ENCODE measurements around the gene HGF. TPM values are rescaled to one million over a fixed set of nuclear protein-coding genes. Genes with fewer than 3 reads are reported as not detected.

Gene HGF
- total RNA-seq, 1 donor from 2014 or later, result 6.6 TPM

DNA sequence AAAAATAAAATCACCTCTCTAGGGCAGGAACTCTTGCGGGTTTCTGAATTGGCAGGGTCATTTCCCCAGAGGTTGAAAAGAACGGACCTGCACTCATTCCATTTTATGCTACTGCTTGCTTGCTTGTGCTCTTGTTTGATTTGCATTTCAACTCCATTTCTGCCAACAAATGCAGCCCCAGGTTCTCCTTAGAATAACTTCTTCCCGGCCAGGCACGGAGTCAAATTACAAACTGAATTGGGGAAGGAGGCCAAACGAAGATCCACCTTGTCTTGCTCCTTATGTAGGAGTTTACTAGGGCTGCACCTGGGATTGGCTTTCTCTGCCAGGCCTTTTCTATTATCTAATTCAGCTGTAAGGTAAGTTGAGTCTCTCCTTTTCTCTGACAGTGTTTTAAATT, 79.6 kb downstream of the HGF start:
- intact Hi-C loops (cut with DNase I), result no loop called here

DNA sequence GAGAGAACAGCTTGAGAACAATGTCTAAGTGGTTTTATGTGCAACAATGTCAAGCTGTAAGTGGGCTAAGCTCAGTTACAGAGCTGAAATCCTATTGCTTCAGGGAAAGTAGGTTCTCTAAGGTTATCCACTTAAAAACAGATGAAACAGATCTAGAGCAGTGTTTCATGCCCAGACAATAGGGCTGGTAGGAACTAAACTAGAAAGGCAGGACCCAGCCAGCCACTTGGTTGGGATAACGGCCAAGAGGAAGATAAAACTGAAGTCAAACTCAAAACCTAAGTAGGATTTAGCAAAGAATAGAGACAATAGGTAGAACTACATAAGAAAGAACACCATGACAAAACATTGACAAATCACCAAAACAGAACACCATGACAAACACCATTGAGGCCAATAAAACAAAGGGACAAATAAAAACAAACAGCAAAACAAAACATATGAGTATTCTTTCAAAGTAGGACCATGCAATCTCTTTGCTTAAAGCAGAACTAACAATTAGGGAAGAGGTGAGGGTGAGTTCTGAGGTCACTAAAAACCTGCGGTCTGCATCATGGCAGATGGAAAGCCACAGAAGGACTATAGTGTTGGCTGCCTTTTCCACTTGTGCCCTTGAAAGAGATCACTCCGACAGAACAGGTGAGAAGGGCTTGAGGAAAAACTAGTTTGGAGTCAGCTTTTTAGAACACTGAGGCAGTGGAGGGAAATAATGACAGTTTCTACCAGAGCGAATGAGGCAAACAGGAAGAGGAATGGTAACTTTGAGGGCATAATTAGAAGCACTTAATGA, 81.0 kb downstream of the HGF start:
- intact Hi-C loops (cut with DNase I), result no loop called here
- DNase-seq (ENCODE audit: low spot score), result no peak

More for the DNA sequence above, 79.6 kb downstream of the HGF start:
- no peak for DNase-seq (ENCODE audit: low spot score)

DNA sequence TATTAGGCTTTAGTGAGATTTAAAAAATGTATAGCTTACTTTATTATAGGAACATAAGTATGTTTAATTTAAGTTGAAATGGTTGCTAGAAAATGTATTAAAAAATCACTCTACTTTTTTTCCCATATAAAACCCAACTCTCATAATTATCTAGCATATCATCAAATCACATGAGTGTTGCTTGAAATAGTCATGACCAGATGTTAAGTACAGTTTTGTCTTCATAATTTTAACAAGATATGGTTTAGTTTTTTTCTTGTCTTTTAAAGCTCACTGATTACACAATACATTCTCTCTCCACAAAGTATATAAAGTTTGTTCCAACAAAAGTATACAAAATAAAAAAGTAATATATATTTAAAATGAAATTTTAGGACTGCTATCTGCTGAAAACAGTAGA, 82.8 kb downstream of the HGF start:
- no peak for DNase-seq (ENCODE audit: low spot score)
- intact Hi-C loops (cut with DNase I), result no loop called here

DNA sequence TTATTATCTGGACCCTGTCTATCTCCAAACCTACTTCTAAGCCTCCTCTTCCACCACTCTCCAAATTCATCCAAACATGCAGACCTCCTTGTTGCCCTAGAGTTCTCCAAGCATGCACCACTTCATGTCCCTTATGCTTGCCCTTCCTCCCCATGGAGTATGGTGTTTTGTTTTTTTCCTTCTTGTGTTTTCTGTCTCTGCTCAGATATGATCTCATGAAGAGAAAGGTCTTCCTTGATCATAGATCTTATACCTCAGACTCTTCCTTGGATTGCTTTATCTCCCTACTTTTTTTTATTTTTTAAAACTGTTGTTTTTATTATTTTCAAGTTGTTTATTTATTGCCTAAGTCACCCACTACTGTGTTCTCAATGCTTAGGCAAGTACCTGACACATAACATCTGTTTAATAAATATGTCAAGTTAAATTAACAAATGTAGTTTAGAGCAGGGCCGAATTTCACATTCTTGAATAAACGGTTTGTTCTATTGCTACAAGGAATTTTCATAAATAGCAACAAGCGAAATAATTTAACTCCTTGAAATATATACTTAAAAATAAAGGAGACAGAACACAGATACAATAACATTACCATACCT, 84.5 kb downstream of the HGF start:
- DNase-seq (ENCODE audit: low spot score), result no peak
- intact Hi-C loops (cut with DNase I), result no loop called here

DNA sequence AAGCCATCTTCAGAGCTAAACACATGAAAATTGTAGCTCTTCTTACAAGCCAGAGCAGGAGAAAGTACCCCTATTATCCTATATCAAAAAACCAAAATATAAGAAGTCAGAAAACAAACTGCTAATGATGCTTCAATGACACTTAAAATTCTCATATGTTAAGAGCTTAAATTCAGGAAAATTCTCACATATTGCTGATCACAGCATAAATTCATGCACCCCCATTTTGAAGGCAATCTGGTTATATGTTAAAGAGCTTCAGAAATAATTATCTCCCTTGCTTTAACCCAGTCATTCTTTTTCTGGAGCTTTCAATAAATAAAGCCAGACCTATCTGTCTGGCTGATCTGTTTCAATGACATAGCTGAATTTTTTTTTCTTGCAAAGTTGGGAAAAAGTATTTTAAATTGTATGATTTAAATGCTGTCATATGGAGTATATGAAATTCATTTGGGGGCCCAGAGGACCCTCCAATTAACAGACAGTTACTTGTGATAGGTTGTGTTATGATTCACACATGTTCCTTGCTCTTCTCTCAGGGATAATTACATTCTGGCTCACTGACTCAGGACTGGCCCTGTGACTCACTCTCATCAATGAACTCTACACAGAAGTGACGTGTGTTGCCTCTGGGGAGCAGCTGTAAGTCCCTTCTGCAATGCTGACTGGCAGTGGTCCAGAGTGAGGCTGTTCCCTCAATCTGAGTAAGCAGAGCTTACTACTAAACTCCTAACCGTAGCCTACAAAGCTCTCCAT, 85.2 kb downstream of the HGF start:
- peak; percentile 87 for DNase-seq (ENCODE audit: low spot score)
- intact Hi-C loops (cut with DNase I), result no loop called here

DNA sequence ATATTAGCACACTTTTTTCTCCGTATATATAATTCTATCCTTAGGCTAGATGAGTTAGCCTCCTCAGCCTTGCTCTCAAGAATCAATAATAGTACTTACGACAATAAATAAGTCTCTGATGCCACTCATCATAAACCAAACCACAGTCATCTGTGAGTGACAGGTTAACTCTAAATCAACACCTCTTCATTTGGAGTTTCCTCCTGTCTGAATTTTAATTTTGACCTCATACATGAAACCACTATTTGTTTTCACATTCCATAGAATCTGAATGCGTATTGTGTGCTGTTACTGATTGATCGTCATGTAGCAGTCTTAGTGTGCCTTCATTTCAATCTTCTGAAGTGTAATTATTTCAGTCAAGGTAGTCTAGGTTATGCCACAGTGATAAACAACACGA, 85.8 kb downstream of the HGF start:
- intact Hi-C loops (cut with DNase I), result no loop called here
- DNase-seq (ENCODE audit: low spot score), result no peak

DNA sequence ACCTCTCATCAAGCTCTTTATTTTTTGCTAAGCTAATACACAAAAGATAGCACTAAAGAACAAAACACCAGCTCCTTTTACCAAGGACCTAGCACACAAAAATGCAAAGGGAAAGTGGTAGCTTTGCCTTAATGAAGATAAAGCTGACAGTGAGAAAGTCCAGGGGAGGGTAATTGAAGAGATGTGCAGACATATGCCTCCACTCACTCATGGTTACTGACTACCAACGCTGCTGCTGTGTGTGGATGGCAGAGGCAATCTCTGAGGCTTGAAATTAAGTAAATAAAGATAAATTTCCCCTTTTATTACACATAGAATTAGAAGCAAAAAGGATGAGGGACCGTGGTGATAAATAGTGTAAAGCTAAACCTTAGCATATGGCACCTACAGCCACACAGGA, 87.0 kb downstream of the HGF start:
- intact Hi-C loops (cut with DNase I), result no loop called here
- no peak for DNase-seq (ENCODE audit: low spot score)

DNA sequence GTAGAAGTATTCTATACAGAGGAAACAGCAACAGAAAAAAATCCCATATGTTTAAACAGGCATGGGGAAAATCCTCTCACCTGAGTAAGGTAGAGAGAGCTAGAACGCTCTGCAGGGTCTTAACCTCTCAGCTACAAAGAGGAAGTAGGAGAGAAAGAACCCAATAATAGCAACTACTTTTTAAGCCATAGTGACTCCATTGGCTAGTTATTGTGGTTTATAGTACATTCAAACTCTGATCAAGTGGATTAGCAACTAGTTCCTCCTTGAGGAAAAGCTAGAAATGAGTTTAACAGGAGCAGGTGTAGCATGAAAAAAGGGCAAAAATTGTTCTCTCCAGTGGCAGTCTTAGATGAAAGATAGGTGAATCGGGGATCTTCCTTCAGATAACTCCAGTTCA, 89.7 kb downstream of the HGF start:
- intact Hi-C loops (cut with DNase I), result no loop called here
- DNase-seq (ENCODE audit: low spot score), result no peak

DNA sequence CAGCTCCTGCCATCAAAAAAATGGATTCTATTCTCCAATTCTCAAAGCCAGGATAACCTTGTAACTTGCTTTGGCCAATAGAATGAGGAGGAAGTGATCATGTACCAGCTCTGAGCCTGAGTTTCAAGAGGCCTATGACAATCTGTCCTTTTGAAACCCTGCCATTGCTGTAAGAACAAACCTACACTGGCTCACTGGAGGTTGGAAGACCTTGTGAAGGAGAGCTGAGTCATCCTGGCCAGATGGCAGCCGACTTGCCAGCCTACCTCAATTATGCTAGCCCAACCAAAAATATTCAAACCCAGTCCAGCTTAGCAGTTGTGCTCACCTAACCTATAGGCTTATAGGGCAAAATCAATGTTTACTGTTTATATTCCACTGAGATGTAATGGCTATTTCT, 93.0 kb downstream of the HGF start:
- DNase-seq (ENCODE audit: low spot score), result no peak
- intact Hi-C loops (cut with DNase I), result no loop called here

DNA sequence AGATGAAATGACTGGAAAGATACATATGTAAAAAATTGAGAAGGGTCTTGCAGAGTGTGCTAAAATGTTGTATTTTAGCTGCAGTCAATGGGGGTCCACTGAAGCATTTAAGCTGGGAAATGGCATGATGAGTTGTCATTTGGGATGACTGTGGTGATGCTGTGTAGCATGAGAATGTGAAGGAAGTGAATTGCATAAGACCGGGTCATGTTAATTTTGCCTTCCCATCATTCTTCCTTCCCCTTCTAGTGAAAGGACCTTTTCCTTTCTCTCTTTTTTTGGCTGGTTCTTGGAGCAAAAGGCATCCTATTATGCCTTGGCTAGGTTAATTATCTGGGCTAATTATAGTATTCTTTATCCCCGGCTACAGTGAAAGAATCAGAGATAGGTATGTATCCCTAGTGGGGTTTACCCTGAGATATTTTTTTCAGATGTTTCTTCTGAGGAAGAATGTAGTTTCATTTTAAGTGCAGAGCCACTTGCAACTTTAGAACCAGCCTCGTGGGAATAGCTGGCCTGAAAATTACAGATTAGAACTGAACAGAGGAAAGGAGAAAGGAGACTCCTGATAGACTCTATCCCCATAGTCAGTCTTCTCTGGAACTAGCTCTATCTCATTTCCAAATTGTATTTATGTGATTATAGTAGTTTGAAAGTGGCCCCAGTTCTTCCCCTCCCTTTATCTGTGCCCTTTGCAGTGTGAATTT, 93.6 kb downstream of the HGF start:
- DNase-seq (ENCODE audit: low spot score), result no peak
- intact Hi-C loops (cut with DNase I), result no loop called here

DNA sequence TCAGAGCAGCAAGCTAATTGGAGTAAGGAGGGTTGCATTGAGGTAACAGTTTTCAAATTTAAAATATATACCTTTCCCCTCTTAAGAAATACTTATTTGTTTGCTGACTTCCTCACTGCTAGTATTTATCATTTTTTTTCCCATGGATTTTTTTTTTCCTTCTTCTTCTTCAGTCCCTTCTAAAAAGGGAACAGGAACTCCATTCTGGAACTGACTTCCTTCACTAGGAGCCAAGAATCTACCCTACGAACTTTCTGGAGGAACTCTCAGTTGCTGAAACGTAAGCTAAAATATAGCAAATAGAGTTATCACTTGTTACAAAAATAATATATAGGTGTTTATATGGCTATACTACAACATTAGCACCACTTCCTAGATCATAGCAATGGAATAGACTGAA, 95.4 kb downstream of the HGF start:
- no peak for DNase-seq (ENCODE audit: low spot score)
- intact Hi-C loops (cut with DNase I), result no loop called here

DNA sequence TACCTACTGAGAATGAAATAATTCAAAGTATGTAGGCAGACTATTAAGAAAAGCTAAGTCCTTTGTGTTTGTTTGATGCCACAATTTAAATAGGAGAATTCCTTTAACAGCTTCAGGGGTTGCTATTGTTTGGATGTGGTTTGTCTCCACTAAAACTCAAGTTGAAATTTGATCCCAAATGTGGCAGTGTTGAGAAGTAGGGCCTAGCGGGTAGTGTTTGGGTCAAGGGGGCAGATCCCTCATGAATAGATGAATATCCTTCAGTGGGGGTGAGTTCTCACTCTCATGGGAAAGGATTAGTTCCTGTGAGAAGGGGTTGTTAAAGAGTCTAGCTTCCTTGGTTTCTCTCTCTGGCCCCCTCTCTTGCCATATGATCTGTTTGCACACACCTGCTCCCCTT, 97.0 kb downstream of the HGF start:
- no peak for DNase-seq (ENCODE audit: low spot score)
- intact Hi-C loops (cut with DNase I), result no loop called here

DNA sequence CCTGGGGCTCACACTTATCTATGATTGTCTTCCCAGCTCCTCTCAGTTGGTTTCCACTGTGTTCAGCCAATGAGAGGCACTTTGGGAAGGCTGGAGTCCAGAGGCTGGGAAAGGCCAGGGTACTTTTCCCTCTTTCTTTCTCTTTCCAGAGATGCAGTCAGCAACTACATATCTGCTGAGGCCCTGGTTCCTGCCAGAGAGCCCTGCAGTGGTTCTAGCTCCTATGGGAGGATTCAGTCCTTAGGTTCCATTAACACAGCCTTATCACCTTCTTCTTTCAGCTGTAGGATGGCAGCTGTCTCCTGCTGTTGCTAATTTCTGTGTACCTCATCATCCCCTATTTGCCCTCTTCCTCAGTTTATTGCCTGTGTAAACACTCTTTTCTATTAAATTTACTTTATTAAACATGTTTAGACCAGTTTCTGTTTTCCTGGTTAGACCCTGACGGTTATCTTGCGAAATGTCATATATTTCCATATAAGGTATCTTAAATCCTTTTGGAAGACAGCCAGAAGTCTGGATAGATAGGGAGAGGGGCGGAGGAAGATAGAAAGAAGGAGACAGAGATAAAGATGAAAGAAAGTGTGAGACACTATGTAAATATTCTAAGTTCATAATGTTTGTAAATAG, 100.3 kb downstream of the HGF start:
- no peak for DNase-seq (ENCODE audit: low spot score)
- intact Hi-C loops (cut with DNase I), result loop anchor here (10.0 kb wide), 1 partner anchor 165 kb away; no protein-coding TSS in a partner anchor

DNA sequence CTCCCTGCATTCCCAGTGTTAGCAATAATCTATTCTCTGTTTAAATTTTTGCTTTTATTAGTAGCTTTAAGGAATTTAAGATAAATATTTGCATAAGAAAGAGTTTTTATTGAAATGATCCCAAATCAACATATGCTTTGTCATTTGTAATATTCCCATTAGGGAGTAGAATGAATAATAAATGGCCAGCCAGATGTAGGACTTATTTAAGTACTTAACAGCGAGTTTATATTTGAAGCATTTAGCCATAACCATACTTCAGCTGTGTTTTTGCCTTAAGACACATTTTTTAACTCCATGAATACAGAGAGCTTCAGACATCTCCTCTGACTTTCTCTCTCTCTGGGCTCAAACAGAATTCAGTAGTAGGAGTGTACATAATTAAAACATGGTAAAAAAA, 103.6 kb downstream of the HGF start:
- intact Hi-C loops (cut with DNase I), result loop anchor here (10.0 kb wide), 1 partner anchor 161 kb away; no protein-coding TSS in a partner anchor
- DNase-seq (ENCODE audit: low spot score), result no peak

DNA sequence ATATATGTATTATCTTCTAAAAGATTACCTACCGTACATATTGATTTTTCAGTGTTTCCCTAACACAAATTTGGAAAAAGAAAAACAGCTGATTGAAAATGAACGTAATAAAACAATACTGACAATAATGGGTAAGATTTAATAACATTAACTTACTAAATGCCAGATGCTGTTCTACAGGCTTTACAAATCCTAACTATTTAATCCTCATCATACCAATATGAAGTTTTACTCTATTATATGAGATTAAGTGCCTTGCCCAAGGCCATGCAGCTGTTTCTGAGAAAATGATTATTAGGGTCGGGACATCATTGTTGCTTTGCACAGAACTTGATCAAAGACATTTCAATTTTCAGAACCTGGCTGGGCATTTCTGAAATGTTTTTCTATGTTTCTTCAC, 104.6 kb downstream of the HGF start:
- intact Hi-C loops (cut with DNase I), result loop anchor here (10.0 kb wide), 1 partner anchor 160 kb away; no protein-coding TSS in a partner anchor
- no peak for DNase-seq (ENCODE audit: low spot score)

DNA sequence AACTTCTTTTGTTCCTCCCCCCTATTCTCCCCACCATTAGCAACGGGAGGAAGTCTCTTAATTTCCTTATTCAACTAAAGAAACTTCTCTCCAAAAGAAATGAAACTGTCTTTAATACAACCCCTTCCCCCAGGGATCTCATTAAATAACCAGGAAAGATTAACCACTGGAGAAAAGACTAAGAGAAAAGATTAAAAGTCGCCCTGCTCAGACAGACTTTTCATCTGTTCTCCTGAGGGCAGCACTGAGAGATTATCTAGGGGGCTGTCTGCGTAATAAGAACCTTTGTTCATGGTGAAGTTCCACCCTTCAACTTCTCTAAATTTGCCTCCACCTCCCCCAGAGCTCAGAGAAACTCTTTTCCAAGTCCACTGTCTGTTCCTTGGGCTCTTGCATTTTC, 105.5 kb downstream of the HGF start:
- intact Hi-C loops (cut with DNase I), result loop anchor here (10.0 kb wide), 1 partner anchor 160 kb away; no protein-coding TSS in a partner anchor
- DNase-seq (ENCODE audit: low spot score), result no peak

DNA sequence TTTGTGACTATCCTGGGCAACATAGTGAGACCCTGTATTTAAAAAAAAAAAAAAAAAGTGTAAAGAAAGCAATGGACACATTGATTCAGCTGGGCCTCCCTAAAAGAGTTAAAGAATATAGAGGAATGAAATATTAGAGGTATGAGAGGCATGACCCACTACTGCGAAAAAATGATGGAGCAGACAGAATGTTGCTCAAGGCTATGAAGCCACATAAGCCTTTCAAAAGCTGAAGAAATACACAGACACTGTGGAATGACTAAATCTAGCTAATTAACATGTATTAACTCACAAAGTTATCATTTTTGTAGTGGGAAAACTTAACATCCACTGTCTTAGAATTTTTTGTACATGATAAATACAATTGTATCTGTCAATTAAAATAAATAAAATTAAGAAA, 107.3 kb downstream of the HGF start:
- intact Hi-C loops (cut with DNase I), result loop anchor here (10.0 kb wide), 1 partner anchor 158 kb away; no protein-coding TSS in a partner anchor
- DNase-seq (ENCODE audit: low spot score), result no peak

DNA sequence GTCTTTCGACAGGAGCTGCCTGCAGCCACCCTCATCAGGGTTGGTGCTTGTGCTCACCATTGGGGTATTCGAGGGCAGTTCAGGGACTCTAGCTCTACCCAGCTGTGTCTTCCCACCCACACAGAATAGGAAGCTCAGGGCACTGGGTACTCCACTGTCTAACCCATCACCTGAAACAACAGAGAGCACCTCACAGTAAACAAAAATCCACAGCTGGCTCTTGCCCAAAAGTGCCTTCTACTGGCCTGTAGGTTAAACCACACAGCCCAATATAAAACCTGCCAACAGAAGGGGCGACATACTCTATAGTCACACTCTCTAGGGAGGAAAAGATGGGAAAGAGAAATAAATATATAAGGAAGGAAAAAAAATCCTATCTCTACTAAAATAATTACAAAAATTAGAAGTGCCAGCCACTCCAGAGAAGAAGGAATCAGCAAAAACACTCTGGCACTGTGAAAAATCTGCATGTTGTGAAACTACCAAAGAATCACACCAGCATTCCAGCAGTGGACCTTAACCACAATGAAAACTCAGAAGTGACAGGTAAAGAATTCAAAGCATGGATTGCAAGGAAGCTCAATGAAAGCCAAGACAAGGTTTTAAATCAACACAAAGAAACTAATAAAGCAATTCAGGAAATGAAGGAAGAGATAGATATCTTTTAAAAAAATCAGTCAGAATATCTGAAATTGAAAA, 110.0 kb downstream of the HGF start:
- no peak for DNase-seq (ENCODE audit: low spot score)
- intact Hi-C loops (cut with DNase I), result loop anchor here (10.0 kb wide), 1 partner anchor 155 kb away; no protein-coding TSS in a partner anchor

DNA sequence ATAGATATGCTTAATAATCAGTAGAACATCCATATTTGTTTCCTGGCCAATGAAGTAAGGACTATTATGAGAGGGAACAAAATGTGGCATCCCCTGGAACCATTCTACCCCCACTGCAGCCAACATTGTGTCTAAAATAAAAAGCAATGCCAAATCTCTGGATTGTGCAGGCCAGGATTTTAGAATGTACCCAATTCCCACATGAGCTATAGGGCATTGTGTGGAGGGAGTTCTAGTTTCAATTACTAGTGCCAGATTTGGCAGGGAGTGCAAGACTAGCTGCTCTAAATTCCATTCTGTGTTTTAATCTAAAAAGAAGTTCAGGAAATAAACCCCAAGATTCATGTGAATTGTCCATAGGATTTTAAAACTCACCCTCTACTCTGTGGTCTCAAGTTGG, 112.3 kb downstream of the HGF start:
- DNase-seq (ENCODE audit: low spot score), result no peak
- intact Hi-C loops (cut with DNase I), result no loop called here

Measured in cardiac septum (tissue), 1 donor.